ENCODE measurements around the gene ARHGEF17.
A peak's percentile ranks its signal among the peaks of the same experiment; 100 is the strongest.

Gene ARHGEF17

GRCh38 chr11:73355109-73355508 is 47.0 kb downstream of the ARHGEF17 start:
- H3K4me3 ChIP-seq (ENCODE audit: low read depth, low read length), result no peak overlapping the region
- no peak for DNase-seq (ENCODE audit: low read depth, low spot score)
- in situ Hi-C loops (cut with HindIII; ENCODE audit: low sequenced_read_pairs), result no loop called here
- no peak for TF ChIP-seq CTCF (IDR thresholded peaks at IDR 0.05; ENCODE audit: low read depth, low read length)

- TF ChIP-seq CTCF (IDR thresholded peaks at IDR 0.05; ENCODE audit: low read depth, low read length), result no peak
- no peak overlapping the region for H3K4me3 ChIP-seq (ENCODE audit: low read depth, low read length)
- in situ Hi-C loops (cut with HindIII; ENCODE audit: low sequenced_read_pairs), result no loop called here
- DNase-seq (ENCODE audit: low read depth, low spot score), result no peak
Measured at GRCh38 chr11:73356979-73357860, 49.1 kb downstream of the ARHGEF17 start.

GRCh38 chr11:73358071-73358470 is 50.0 kb downstream of the ARHGEF17 start:
- TF ChIP-seq CTCF (IDR thresholded peaks at IDR 0.05; ENCODE audit: low read depth, low read length), result no peak
- in situ Hi-C loops (cut with HindIII; ENCODE audit: low sequenced_read_pairs), result no loop called here
- no peak for DNase-seq (ENCODE audit: low read depth, low spot score)
- H3K4me3 ChIP-seq (ENCODE audit: low read depth, low read length), result no peak overlapping the region

GRCh38 chr11:73359341-73359740 is 51.3 kb downstream of the ARHGEF17 start:
- no peak for DNase-seq (ENCODE audit: low read depth, low spot score)
- in situ Hi-C loops (cut with HindIII; ENCODE audit: low sequenced_read_pairs), result no loop called here
- no peak for TF ChIP-seq CTCF (IDR thresholded peaks at IDR 0.05; ENCODE audit: low read depth, low read length)
- H3K4me3 ChIP-seq (ENCODE audit: low read depth, low read length), result no peak overlapping the region

- H3K4me3 ChIP-seq (ENCODE audit: low read depth, low read length), result no peak overlapping the region
- TF ChIP-seq CTCF (IDR thresholded peaks at IDR 0.05; ENCODE audit: low read depth, low read length), result peak; percentile 60
- DNase-seq (ENCODE audit: low read depth, low spot score), result peak; percentile 26
- in situ Hi-C loops (cut with HindIII; ENCODE audit: low sequenced_read_pairs), result no loop called here
Measured at GRCh38 chr11:73359930-73360742, 52.1 kb downstream of the ARHGEF17 start.

GRCh38 chr11:73360743-73361369 is 52.8 kb downstream of the ARHGEF17 start:
- no peak for TF ChIP-seq CTCF (IDR thresholded peaks at IDR 0.05; ENCODE audit: low read depth, low read length)
- H3K4me3 ChIP-seq (ENCODE audit: low read depth, low read length), result no peak overlapping the region
- no peak for DNase-seq (ENCODE audit: low read depth, low spot score)
- in situ Hi-C loops (cut with HindIII; ENCODE audit: low sequenced_read_pairs), result no loop called here
